HEK293 (cell line): ENCODE results near the gene CLDN1.

ENCODE experiments used
- CTCF ChIA-PET: fragments of 350-600 bp; formaldehyde crosslinking; extraction: SDS; loops from one replicate; lab custom pipeline; 2021; ENCODE audit warnings: antibody characterized with exemption; lab: Yijun Ruan, JAX
- POLR2A ChIA-PET: fragments of 300-600 bp; formaldehyde crosslinking; extraction: SDS; loops from one replicate; lab custom pipeline; 2020; ENCODE audit warnings: antibody characterized with exemption, inconsistent platforms; lab: Yijun Ruan, JAX
- H3K27ac ChIP-seq: fragments of 200-500 bp; sonication (Bioruptor generic); 2 replicates; pipeline ENCODE4 v1.5.1; 2014; ENCODE audit warnings: low read depth, low read length, control low read depth, inconsistent platforms; ENCODE audit errors: extremely low read depth
- H3K36me3 ChIP-seq, 2 experiments: fragments of 200-500 bp in 1 of 2; sonication (Bioruptor generic) in 1 of 2; 1 replicate in 1 of 2; 2 replicates in 1 of 2; pipeline ENCODE4 v1.5.1; 2014 to 2017; ENCODE audit warnings: inconsistent platforms in 2 of 2, low read length in 2 of 2; ENCODE audit not compliant: control insufficient read depth in 2 of 2, insufficient read depth in 1 of 2
- H3K4me1 ChIP-seq: fragments of 200-500 bp; sonication (Bioruptor generic); 2 replicates; pipeline ENCODE4 v1.5.1; 2014; ENCODE audit warnings: mild to moderate bottlenecking, low read length, inconsistent platforms; ENCODE audit not compliant: control insufficient read depth, insufficient read depth
- H3K4me3 ChIP-seq: 2 replicates; pipeline ENCODE4 v1.5.1; 2011; ENCODE audit warnings: low read depth, mild to moderate bottlenecking, control low read depth, low read length, moderate library complexity
- H3K9me3 ChIP-seq: fragments of 200-500 bp; sonication (Bioruptor generic); 2 replicates; pipeline ENCODE4 v1.5.1; 2014; ENCODE audit warnings: low read depth, low read length, inconsistent platforms; ENCODE audit not compliant: control insufficient read depth, insufficient read depth
- BCL11B ChIP-seq: fragments of 450-650 bp; formaldehyde crosslinking; IDR thresholded peaks from 2 replicates; pipeline ENCODE4 v1.5.1; 2016; ENCODE audit warnings: low read depth, missing biosample characterization, missing genetic modification characterization
- MYNN ChIP-seq: fragments of 450-650 bp; formaldehyde crosslinking; IDR thresholded peaks from 2 replicates; pipeline ENCODE4 v1.5.1; 2016; ENCODE audit warnings: missing biosample characterization, missing genetic modification characterization, borderline replicate concordance
- OSR2 ChIP-seq: fragments of 450-650 bp; formaldehyde crosslinking; IDR thresholded peaks from 2 replicates; pipeline ENCODE4 v1.5.1; 2016; ENCODE audit warnings: missing biosample characterization, missing genetic modification characterization
- RBAK ChIP-seq: fragments of 450-650 bp; formaldehyde crosslinking; IDR thresholded peaks from 2 replicates; pipeline ENCODE4 v1.5.1; 2016; ENCODE audit warnings: missing biosample characterization, missing genetic modification characterization
- SALL2 ChIP-seq: fragments of 450-650 bp; formaldehyde crosslinking; IDR thresholded peaks from 2 replicates; pipeline ENCODE4 v1.5.0; 2017; ENCODE audit warnings: missing biosample characterization, mild to moderate bottlenecking, missing genetic modification characterization, borderline replicate concordance
- ZBTB7A ChIP-seq: fragments of 450-650 bp; formaldehyde crosslinking; IDR thresholded peaks from 2 replicates; pipeline ENCODE4 v1.5.1; 2016; ENCODE audit warnings: low read depth, missing biosample characterization, missing genetic modification characterization
- ZEB2 ChIP-seq: fragments of 450-650 bp; formaldehyde crosslinking; IDR thresholded peaks from 2 replicates; pipeline ENCODE4 v1.5.1; 2016; ENCODE audit warnings: missing biosample characterization, missing genetic modification characterization
- ZFP37 ChIP-seq: fragments of 450-650 bp; formaldehyde crosslinking; IDR thresholded peaks from 2 replicates; pipeline ENCODE4 v1.5.1; 2016; ENCODE audit warnings: missing biosample characterization, missing genetic modification characterization
- ZNF24 ChIP-seq: fragments of 450-650 bp; formaldehyde crosslinking; IDR thresholded peaks from 2 replicates; pipeline ENCODE4 v1.5.1; 2016; ENCODE audit warnings: missing biosample characterization, missing genetic modification characterization
- ZNF274 ChIP-seq, 2 experiments: fragments of 200-500 bp in 1 of 2; fragments of 450-650 bp in 1 of 2; sonication (Bioruptor generic) in 1 of 2; formaldehyde crosslinking in 1 of 2; IDR thresholded peaks; 2 replicates each; pipeline versions ENCODE4 v1.5.1 to v1.6.1; 2014 to 2016; ENCODE audit warnings: borderline replicate concordance in 1 of 2, inconsistent platforms in 1 of 2, low read length in 1 of 2, missing biosample characterization in 1 of 2, missing genetic modification characterization in 1 of 2
- ZNF354C ChIP-seq: fragments of 450-650 bp; formaldehyde crosslinking; IDR thresholded peaks from 2 replicates; pipeline ENCODE4 v1.5.1; 2016; ENCODE audit warnings: missing biosample characterization, missing genetic modification characterization, low read depth, borderline replicate concordance
- ZNF366 ChIP-seq: fragments of 450-650 bp; formaldehyde crosslinking; conservative IDR thresholded peaks from 2 replicates; pipeline ENCODE4 v1.5.1; 2016; ENCODE audit warnings: missing biosample characterization, missing genetic modification characterization
- ZNF510 ChIP-seq: fragments of 450-650 bp; formaldehyde crosslinking; IDR thresholded peaks from 2 replicates; pipeline ENCODE4 v1.5.1; 2018; ENCODE audit warnings: mild to moderate bottlenecking, missing genetic modification characterization, missing biosample characterization; ENCODE audit not compliant: insufficient replicate concordance
- ZNF544 ChIP-seq: fragments of 450-650 bp; formaldehyde crosslinking; IDR thresholded peaks from 2 replicates; pipeline ENCODE4 v1.5.0; 2017; ENCODE audit warnings: missing biosample characterization, missing genetic modification characterization
- ZNF558 ChIP-seq: fragments of 450-650 bp; formaldehyde crosslinking; IDR thresholded peaks from 2 replicates; pipeline ENCODE4 v1.5.1; 2016; ENCODE audit warnings: missing biosample characterization, missing genetic modification characterization
- ZNF624 ChIP-seq: fragments of 450-650 bp; formaldehyde crosslinking; IDR thresholded peaks from 2 replicates; pipeline ENCODE4 v1.5.1; 2017; ENCODE audit warnings: missing biosample characterization, missing genetic modification characterization
- ZNF776 ChIP-seq: fragments of 450-650 bp; formaldehyde crosslinking; IDR thresholded peaks from 2 replicates; pipeline ENCODE4 v1.5.0; 2017; ENCODE audit warnings: missing biosample characterization, missing genetic modification characterization, borderline replicate concordance
- ZNF837 ChIP-seq: fragments of 450-650 bp; formaldehyde crosslinking; IDR thresholded peaks from 2 replicates; pipeline ENCODE4 v1.5.1; 2016; ENCODE audit warnings: missing biosample characterization, missing genetic modification characterization
- TF ChIP-seq, protein P1 (sequence below): fragments of 450-650 bp; formaldehyde crosslinking; IDR thresholded peaks from 2 replicates; pipeline ENCODE4 v1.5.1; 2016; ENCODE audit warnings: missing biosample characterization, missing genetic modification characterization
- TF ChIP-seq, protein P2 (sequence below): fragments of 450-650 bp; formaldehyde crosslinking; IDR thresholded peaks from 2 replicates; pipeline ENCODE4 v1.5.1; 2016; ENCODE audit warnings: missing biosample characterization, missing genetic modification characterization
- TF ChIP-seq, protein P3 (sequence below): fragments of 450-650 bp; formaldehyde crosslinking; IDR thresholded peaks from 2 replicates; pipeline ENCODE4 v1.5.1; 2016; ENCODE audit warnings: missing biosample characterization, missing genetic modification characterization, low read depth

The CLDN1 gene

DNA sequence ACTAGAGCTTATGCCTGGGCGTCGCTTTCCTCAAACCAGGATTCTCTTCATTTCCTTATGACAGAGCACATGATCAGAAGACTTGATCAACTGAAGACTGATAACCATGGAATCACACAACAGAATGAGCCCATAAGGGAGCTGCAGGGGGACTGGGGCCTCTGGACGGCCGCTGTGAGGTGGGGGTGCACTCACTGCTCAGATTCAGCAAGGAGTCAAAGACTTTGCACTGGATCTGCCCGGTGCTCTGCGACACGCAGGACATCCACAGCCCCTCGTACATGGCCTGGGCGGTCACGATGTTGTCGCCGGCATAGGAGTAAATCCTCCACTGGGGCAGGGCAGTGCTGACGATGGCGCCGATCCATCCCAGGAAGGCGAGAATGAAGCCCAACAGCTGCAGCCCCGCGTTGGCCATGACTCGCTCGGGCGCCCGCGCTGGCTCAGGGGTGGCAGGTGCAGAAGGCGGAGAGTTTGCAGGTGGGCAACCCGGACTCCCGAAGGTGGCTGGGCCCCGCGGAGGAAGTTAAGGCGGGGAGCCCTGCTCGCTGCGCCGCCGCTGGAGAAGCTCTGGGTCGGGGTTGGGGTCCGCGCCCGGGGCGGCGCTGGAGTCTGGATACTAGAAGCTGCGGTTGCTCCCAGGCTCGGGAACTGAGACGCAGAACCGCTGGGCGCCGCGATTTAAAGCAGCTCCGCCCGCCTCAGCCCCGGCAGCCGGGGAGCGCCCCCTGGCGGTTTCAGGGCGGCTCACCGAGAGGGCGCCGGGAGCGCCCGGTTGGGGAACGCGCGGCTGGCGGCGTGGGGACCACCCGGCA is at the start of gene CLDN1 (continued):
- no peak for TF ChIP-seq OSR2 (tag by site-specific recombination)
- no peak for TF ChIP-seq ZNF624

DNA sequence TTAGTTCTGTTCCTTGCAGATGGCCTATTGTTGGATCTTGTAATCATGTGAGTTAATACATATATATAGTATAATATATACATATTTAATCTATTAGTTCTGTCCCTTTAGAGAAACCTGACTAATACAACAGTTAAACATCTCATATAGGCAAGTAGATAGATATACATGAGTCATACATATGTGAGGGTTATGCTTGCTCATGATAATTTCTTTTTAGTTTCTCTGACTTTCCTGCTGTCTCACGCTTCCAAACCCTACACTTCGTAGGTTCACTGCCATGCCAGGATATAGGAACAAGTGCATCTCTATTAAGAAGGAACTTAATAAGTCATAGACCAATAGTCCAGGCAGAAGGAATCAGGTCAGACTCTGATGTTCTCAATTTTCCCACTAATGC is 48.9 kb upstream of the CLDN1 start:
- Histone ChIP-seq H3K9me3 (no peaks in the 10 kb centered on the region), H3K4me3 (no peak overlapping the region)
- ChIA-PET CTCF (interaction anchor here (1.3 kb wide), 1 partner anchor 410 kb away, joined by 3 read pairs; no protein-coding TSS in a partner anchor), POLR2A (no interaction called here)
- no peak for TF ChIP-seq ZNF24 (tag by site-specific recombination)
- no peak for TF ChIP-seq ZBTB7A
- no peak for TF ChIP-seq ZNF354C (tag by site-specific recombination)
- TF ChIP-seq MYNN: no peak
- no peak for TF ChIP-seq ZNF366 (tag by site-specific recombination)
- TF ChIP-seq, protein P1, sequence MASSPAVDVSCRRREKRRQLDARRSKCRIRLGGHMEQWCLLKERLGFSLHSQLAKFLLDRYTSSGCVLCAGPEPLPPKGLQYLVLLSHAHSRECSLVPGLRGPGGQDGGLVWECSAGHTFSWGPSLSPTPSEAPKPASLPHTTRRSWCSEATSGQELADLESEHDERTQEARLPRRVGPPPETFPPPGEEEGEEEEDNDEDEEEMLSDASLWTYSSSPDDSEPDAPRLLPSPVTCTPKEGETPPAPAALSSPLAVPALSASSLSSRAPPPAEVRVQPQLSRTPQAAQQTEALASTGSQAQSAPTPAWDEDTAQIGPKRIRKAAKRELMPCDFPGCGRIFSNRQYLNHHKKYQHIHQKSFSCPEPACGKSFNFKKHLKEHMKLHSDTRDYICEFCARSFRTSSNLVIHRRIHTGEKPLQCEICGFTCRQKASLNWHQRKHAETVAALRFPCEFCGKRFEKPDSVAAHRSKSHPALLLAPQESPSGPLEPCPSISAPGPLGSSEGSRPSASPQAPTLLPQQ (tag by site-specific recombination): no peak
- no peak for TF ChIP-seq ZNF510
- TF ChIP-seq, all 188 proteins: peak for 0
- Histone ChIP-seq H3K27ac (no peak overlapping the region), H3K4me1 (no peaks in the 10 kb centered on the region), H3K36me3 (no peaks in the 10 kb centered on the region)

DNA sequence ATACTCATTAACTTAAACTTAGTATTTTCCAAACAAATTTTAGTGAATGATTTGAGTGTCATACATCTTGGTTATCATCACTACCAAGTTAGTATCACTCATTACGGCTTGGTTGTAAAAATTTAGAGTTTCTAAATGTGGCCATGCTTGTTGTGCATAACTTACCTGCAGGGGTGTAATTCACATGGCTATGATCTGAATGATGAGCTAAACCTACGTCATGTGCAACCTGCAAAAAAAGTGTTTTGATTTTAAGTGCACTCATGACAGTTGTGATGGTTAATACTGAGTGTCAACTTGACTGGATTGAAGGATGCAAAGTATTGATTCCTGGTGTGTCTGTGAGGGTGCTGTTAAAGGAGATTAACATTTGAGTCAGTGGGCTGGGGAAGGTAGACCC is 48.1 kb upstream of the CLDN1 start:
- POLR2A ChIA-PET: no interaction called here
- CTCF ChIA-PET: no interaction called here
- no peaks in the 10 kb centered on the region for H3K4me1 ChIP-seq
- H3K9me3 ChIP-seq: no peaks in the 10 kb centered on the region
- TF ChIP-seq ZNF837: no peak
- TF ChIP-seq BCL11B (tag by site-specific recombination): no peak
- no peak for TF ChIP-seq SALL2 (tag by site-specific recombination)
- no peak for TF ChIP-seq ZNF544 (tag by site-specific recombination)
- TF ChIP-seq ZNF776 (tag by site-specific recombination): no peak
- TF ChIP-seq RBAK (tag by site-specific recombination): no peak
- TF ChIP-seq ZEB2 (tag by site-specific recombination): no peak
- no peak for TF ChIP-seq ZFP37 (tag by site-specific recombination)
- TF ChIP-seq, protein P1 (tag by site-specific recombination): no peak
- TF ChIP-seq, protein P2, sequence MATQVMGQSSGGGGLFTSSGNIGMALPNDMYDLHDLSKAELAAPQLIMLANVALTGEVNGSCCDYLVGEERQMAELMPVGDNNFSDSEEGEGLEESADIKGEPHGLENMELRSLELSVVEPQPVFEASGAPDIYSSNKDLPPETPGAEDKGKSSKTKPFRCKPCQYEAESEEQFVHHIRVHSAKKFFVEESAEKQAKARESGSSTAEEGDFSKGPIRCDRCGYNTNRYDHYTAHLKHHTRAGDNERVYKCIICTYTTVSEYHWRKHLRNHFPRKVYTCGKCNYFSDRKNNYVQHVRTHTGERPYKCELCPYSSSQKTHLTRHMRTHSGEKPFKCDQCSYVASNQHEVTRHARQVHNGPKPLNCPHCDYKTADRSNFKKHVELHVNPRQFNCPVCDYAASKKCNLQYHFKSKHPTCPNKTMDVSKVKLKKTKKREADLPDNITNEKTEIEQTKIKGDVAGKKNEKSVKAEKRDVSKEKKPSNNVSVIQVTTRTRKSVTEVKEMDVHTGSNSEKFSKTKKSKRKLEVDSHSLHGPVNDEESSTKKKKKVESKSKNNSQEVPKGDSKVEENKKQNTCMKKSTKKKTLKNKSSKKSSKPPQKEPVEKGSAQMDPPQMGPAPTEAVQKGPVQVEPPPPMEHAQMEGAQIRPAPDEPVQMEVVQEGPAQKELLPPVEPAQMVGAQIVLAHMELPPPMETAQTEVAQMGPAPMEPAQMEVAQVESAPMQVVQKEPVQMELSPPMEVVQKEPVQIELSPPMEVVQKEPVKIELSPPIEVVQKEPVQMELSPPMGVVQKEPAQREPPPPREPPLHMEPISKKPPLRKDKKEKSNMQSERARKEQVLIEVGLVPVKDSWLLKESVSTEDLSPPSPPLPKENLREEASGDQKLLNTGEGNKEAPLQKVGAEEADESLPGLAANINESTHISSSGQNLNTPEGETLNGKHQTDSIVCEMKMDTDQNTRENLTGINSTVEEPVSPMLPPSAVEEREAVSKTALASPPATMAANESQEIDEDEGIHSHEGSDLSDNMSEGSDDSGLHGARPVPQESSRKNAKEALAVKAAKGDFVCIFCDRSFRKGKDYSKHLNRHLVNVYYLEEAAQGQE (tag by site-specific recombination): no peak
- TF ChIP-seq, protein P3, sequence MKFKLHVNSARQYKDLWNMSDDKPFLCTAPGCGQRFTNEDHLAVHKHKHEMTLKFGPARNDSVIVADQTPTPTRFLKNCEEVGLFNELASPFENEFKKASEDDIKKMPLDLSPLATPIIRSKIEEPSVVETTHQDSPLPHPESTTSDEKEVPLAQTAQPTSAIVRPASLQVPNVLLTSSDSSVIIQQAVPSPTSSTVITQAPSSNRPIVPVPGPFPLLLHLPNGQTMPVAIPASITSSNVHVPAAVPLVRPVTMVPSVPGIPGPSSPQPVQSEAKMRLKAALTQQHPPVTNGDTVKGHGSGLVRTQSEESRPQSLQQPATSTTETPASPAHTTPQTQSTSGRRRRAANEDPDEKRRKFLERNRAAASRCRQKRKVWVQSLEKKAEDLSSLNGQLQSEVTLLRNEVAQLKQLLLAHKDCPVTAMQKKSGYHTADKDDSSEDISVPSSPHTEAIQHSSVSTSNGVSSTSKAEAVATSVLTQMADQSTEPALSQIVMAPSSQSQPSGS (tag by site-specific recombination): no peak
- no peak for TF ChIP-seq ZNF274 (IDR thresholded peaks at IDR 0.05; ENCODE audit: low read length)
- no peak for TF ChIP-seq ZNF274 (tag by site-specific recombination; IDR thresholded peaks at IDR 0.05; ENCODE audit: borderline replicate concordance)
- no peak for TF ChIP-seq ZNF558 (tag by site-specific recombination)
- H3K4me3 ChIP-seq: no peak overlapping the region
- H3K36me3 ChIP-seq: no peaks in the 10 kb centered on the region
- no peak overlapping the region for H3K27ac ChIP-seq
